ENCODE measurements around the gene NAA20. TPM values are rescaled to one million over a fixed set of nuclear protein-coding genes. Genes with fewer than 3 reads are reported as not detected.

The NAA20 gene
- total and polyA plus RNA-seq, 2 donors (not counting 1 experiment from before 2014, with no cell fraction given): 42.4 to 82.6 TPM

DNA sequence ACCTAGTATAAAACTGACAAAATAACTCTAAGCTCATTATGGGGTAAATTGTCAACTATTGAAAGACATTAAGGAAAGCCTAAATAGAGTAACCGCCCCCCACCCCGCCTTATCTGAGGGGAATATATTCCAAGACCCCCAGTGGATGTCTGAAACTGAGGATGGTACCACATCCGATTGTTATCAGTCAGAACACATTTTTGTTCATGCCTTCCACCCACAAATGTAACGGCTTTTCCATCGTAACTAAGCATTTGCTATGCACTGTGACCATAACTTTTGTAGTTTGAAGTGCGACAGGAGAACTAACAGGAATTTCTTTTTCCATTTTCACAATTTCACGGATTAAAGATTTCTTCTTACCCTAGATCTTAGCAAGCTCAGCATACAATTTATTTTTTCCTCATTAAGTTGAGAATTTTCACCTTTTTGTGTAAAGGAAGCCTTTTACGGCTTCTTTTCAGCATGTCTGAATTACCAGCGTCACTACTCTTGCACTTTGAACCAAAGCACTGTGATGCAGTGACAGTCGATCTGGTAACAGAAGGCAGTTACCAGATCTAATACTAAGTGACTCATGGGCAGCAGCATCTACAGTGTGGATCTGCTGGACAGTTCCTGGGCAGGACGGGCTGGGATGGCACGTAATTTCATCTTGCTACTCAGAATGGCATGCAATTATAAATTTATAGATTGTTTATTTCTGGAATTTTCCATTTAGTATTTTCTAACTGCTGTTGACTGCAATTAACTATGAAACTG is 47.0 kb downstream of the NAA20 start:
- no peaks in the 10 kb centered on the region for H3K27me3 ChIP-seq (ENCODE audit: control insufficient read depth, insufficient read depth, low read length)
- H3K27ac ChIP-seq (ENCODE audit: insufficient read depth, low read length): no peak overlapping the region
- no peak overlapping the region for H3K4me2 ChIP-seq (ENCODE audit: extremely low read depth, insufficient read depth, low read length)
- no peak overlapping the region for H2AFZ ChIP-seq (ENCODE audit: low read length)
- H3K9me3 ChIP-seq (ENCODE audit: control insufficient read depth, insufficient read depth, low read depth, low read length): no peaks in the 10 kb centered on the region
- H3K4me1 ChIP-seq (ENCODE audit: control insufficient read depth, extremely low read depth, insufficient read depth, low read length): no peaks in the 10 kb centered on the region
- no peak overlapping the region for H3K9ac ChIP-seq (ENCODE audit: insufficient read depth, low read length)
- DNase-seq (ENCODE audit: low read depth in 2 of 2): no peak
- no peaks in the 10 kb centered on the region for H4K20me1 ChIP-seq (ENCODE audit: control insufficient read depth, extremely low read depth, insufficient read depth, low read length)
- no peaks in the 10 kb centered on the region for H3K79me2 ChIP-seq (ENCODE audit: control insufficient read depth, insufficient read depth, low read length)
- H3K36me3 ChIP-seq (ENCODE audit: control insufficient read depth, insufficient read depth, low read length): no peaks in the 10 kb centered on the region
- TF ChIP-seq, protein P1, sequence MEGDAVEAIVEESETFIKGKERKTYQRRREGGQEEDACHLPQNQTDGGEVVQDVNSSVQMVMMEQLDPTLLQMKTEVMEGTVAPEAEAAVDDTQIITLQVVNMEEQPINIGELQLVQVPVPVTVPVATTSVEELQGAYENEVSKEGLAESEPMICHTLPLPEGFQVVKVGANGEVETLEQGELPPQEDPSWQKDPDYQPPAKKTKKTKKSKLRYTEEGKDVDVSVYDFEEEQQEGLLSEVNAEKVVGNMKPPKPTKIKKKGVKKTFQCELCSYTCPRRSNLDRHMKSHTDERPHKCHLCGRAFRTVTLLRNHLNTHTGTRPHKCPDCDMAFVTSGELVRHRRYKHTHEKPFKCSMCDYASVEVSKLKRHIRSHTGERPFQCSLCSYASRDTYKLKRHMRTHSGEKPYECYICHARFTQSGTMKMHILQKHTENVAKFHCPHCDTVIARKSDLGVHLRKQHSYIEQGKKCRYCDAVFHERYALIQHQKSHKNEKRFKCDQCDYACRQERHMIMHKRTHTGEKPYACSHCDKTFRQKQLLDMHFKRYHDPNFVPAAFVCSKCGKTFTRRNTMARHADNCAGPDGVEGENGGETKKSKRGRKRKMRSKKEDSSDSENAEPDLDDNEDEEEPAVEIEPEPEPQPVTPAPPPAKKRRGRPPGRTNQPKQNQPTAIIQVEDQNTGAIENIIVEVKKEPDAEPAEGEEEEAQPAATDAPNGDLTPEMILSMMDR (conservative IDR thresholded peaks at IDR 0.05 in 1 of 2, IDR thresholded peaks at IDR 0.05 in 1 of 2; ENCODE audit: low read depth in 1 of 2, low read length in 2 of 2): no peak
- TF ChIP-seq EZH2 (IDR thresholded peaks at IDR 0.05; ENCODE audit: low read length, missing control alignments): no peak
- H3K4me3 ChIP-seq (replicated peaks in 1 of 4; ENCODE audit: control extremely low read depth in 1 of 4, insufficient read depth in 1 of 4, low read depth in 3 of 4, low read length in 4 of 4): no peak overlapping the region

DNA sequence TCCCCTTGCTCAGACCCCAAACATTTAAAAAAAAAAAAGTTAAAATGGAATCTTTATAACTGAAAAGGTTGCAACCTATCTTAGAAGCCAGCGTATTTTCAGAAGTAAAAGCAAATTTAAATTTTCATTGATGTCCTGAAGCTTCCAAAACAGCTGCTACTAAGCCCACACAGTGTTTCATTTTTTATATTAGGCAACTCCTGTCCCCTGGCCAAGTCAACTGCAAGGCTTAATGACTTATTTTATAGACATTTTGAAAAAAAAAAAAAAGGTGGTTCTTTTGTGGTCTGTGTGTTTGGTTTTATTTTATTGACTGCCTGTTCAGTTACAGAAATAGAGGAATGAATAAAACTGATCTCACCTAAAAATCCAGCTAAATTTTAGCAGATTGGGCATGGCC is 48.2 kb downstream of the NAA20 start:
- no peak overlapping the region for H3K9ac ChIP-seq (ENCODE audit: insufficient read depth, low read length)
- no peak for DNase-seq (ENCODE audit: low read depth in 2 of 2)
- H3K4me2 ChIP-seq (ENCODE audit: extremely low read depth, insufficient read depth, low read length): no peak overlapping the region
- no peaks in the 10 kb centered on the region for H3K9me3 ChIP-seq (ENCODE audit: control insufficient read depth, insufficient read depth, low read depth, low read length)
- no peaks in the 10 kb centered on the region for H3K79me2 ChIP-seq (ENCODE audit: control insufficient read depth, insufficient read depth, low read length)
- no peaks in the 10 kb centered on the region for H4K20me1 ChIP-seq (ENCODE audit: control insufficient read depth, extremely low read depth, insufficient read depth, low read length)
- no peak overlapping the region for H3K4me3 ChIP-seq (replicated peaks in 1 of 4; ENCODE audit: control extremely low read depth in 1 of 4, insufficient read depth in 1 of 4, low read depth in 3 of 4, low read length in 4 of 4)
- no peaks in the 10 kb centered on the region for H3K27me3 ChIP-seq (ENCODE audit: control insufficient read depth, insufficient read depth, low read length)
- H3K4me1 ChIP-seq (ENCODE audit: control insufficient read depth, extremely low read depth, insufficient read depth, low read length): no peaks in the 10 kb centered on the region
- no peak overlapping the region for H3K27ac ChIP-seq (ENCODE audit: insufficient read depth, low read length)
- no peak overlapping the region for H2AFZ ChIP-seq (ENCODE audit: low read length)
- no peak for TF ChIP-seq EZH2 (IDR thresholded peaks at IDR 0.05; ENCODE audit: low read length, missing control alignments)
- TF ChIP-seq, protein P1 (conservative IDR thresholded peaks at IDR 0.05 in 1 of 2, IDR thresholded peaks at IDR 0.05 in 1 of 2; ENCODE audit: low read depth in 1 of 2, low read length in 2 of 2): no peak
- no peaks in the 10 kb centered on the region for H3K36me3 ChIP-seq (ENCODE audit: control insufficient read depth, insufficient read depth, low read length)

DNA sequence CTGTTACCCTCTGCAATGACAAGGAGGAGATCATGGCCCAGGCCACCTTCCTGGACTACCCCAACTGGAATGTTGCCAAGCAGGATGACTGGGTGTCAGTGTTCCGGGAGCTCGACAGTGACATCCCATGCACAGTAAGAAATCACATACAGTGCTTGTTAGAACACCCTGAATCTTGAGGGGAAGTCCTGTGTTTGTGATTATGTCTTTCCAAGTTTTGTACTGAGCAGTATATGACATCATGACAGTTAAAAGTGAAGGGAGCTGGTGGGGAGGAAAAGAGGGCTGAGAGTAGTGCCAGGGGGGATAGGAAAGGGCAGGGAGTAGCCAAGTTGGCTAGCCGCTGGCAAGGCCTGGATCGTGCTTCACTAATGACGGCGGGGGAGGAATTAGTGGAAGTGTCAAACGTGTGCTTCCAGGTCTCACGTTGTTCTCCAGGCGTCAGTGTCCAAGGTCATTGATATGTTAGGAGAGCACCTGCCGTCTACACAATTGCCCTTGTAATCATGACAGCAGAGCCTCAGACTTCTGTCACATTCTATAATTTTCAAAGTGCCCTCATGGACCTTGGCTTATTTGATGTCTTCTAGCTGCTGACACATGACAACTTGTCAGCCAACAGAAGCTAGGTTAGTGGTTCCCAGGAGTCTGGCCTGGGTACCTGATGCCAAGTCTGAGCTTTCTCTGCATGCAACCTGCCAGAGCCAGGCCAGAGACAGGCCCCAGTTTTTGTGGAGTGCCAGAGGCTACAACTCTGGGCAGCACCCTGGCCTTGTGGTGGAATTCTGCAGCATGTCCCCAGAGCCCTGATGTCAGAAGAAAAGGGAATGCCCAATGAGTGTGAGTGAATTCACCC is 53.9 kb downstream of the NAA20 start:
- no peaks in the 10 kb centered on the region for H3K4me1 ChIP-seq (ENCODE audit: control insufficient read depth, extremely low read depth, insufficient read depth, low read length)
- no peaks in the 10 kb centered on the region for H3K9me3 ChIP-seq (ENCODE audit: control insufficient read depth, insufficient read depth, low read depth, low read length)
- H3K27me3 ChIP-seq (ENCODE audit: control insufficient read depth, insufficient read depth, low read length): peaks cover 2% of the 10 kb centered on the region
- no peak overlapping the region for H3K4me3 ChIP-seq (replicated peaks in 1 of 4; ENCODE audit: control extremely low read depth in 1 of 4, insufficient read depth in 1 of 4, low read depth in 3 of 4, low read length in 4 of 4)
- no peak for DNase-seq (ENCODE audit: low read depth in 2 of 2)
- H3K27ac ChIP-seq (ENCODE audit: insufficient read depth, low read length): no peak overlapping the region
- TF ChIP-seq, protein P1 (conservative IDR thresholded peaks at IDR 0.05 in 1 of 2, IDR thresholded peaks at IDR 0.05 in 1 of 2; ENCODE audit: low read depth in 1 of 2, low read length in 2 of 2): no peak
- no peak for TF ChIP-seq EZH2 (IDR thresholded peaks at IDR 0.05; ENCODE audit: low read length, missing control alignments)
- no peaks in the 10 kb centered on the region for H3K79me2 ChIP-seq (ENCODE audit: control insufficient read depth, insufficient read depth, low read length)
- no peak overlapping the region for H3K9ac ChIP-seq (ENCODE audit: insufficient read depth, low read length)
- no peaks in the 10 kb centered on the region for H3K36me3 ChIP-seq (ENCODE audit: control insufficient read depth, insufficient read depth, low read length)
- no peaks in the 10 kb centered on the region for H4K20me1 ChIP-seq (ENCODE audit: control insufficient read depth, extremely low read depth, insufficient read depth, low read length)
- H2AFZ ChIP-seq (ENCODE audit: low read length): no peak overlapping the region
- no peak overlapping the region for H3K4me2 ChIP-seq (ENCODE audit: extremely low read depth, insufficient read depth, low read length)

Data from fibroblast of lung (primary cell).